Astrocyte (in vitro differentiated cells and primary cell): ENCODE measurements around the gene LRRC3. TPM values are rescaled to one million over a fixed set of nuclear protein-coding genes. Genes with fewer than 3 reads are reported as not detected.

Source experiments
- DNase-seq: peaks from one replicate; pipeline ENCODE4 v3.0.0-alpha.2; 2010; ENCODE audit warnings: low read depth
- FAIRE-seq: peaks from 2 replicates; lab custom pipeline; 2011; peaks lifted over from hg19 to GRCh38; lab: Jason Lieb, UNC
- H2AFZ ChIP-seq: 2 replicates; pipeline ENCODE4 v1.6.0; 2012; ENCODE audit warnings: low read depth, low read length, inconsistent platforms
- H3K27ac ChIP-seq: 2 replicates; pipeline ENCODE4 v1.5.1; 2011; ENCODE audit warnings: low read depth, low read length, inconsistent platforms
- H3K27me3 ChIP-seq: 2 replicates; pipeline ENCODE4 v1.6.0; 2011; ENCODE audit warnings: low read length, inconsistent platforms; ENCODE audit not compliant: insufficient read depth
- H3K36me3 ChIP-seq: 2 replicates; pipeline ENCODE4 v1.5.1; 2011; ENCODE audit warnings: low read length, inconsistent platforms; ENCODE audit not compliant: insufficient read depth
- H3K4me1 ChIP-seq: 2 replicates; pipeline ENCODE4 v1.5.1; 2011; ENCODE audit warnings: low read length, inconsistent platforms; ENCODE audit not compliant: insufficient read depth
- H3K4me2 ChIP-seq: 2 replicates; pipeline ENCODE4 v1.6.0; 2012; ENCODE audit warnings: low read length, inconsistent platforms
- H3K4me3 ChIP-seq: 2 replicates; pipeline ENCODE4 v1.5.1; 2011; ENCODE audit warnings: low read depth, mild to moderate bottlenecking, low read length, inconsistent platforms; ENCODE audit not compliant: insufficient read depth
- H3K79me2 ChIP-seq: 2 replicates; pipeline ENCODE4 v1.6.0; 2012; ENCODE audit warnings: mild to moderate bottlenecking, low read length, inconsistent platforms; ENCODE audit not compliant: insufficient read depth
- H3K9ac ChIP-seq: 2 replicates; pipeline ENCODE4 v1.6.0; 2012; ENCODE audit warnings: mild to moderate bottlenecking, low read length, inconsistent platforms
- H3K9me3 ChIP-seq: 2 replicates; pipeline ENCODE4 v1.5.1; 2012; ENCODE audit warnings: low read depth, mild to moderate bottlenecking, low read length, inconsistent platforms; ENCODE audit not compliant: insufficient read depth
- H4K20me1 ChIP-seq: 2 replicates; pipeline ENCODE4 v1.6.0; 2012; ENCODE audit warnings: low read length, inconsistent platforms; ENCODE audit not compliant: insufficient read depth
- H3K27ac Mint-ChIP-seq: one replicate; pipeline ENCODE4 v1.8.0; 2021; ENCODE audit warnings: mild to moderate bottlenecking, mixed read lengths; ENCODE audit not compliant: unreplicated experiment
- H3K27me3 Mint-ChIP-seq: one replicate; pipeline ENCODE4 v1.8.0; 2021; ENCODE audit warnings: low read depth, mixed read lengths; ENCODE audit not compliant: unreplicated experiment
- H3K36me3 Mint-ChIP-seq: one replicate; pipeline ENCODE4 v1.8.0; 2021; ENCODE audit warnings: low read depth, mixed read lengths; ENCODE audit not compliant: unreplicated experiment
- H3K4me1 Mint-ChIP-seq: one replicate; pipeline ENCODE4 v1.8.0; 2021; ENCODE audit warnings: low read depth, mixed read lengths; ENCODE audit not compliant: unreplicated experiment
- H3K4me3 Mint-ChIP-seq: one replicate; pipeline ENCODE4 v1.8.0; 2021; ENCODE audit warnings: mild to moderate bottlenecking, moderate library complexity, mixed read lengths; ENCODE audit not compliant: unreplicated experiment
- H3K9me3 Mint-ChIP-seq: one replicate; pipeline ENCODE4 v1.8.0; 2021; ENCODE audit warnings: mild to moderate bottlenecking, mixed read lengths; ENCODE audit not compliant: unreplicated experiment
- EZH2 ChIP-seq: IDR thresholded peaks from 2 replicates; pipeline ENCODE4 v1.6.1; 2012; ENCODE audit warnings: mild to moderate bottlenecking, low read length, inconsistent platforms; ENCODE audit not compliant: insufficient read depth
- total RNA-seq: library from RNA; stranded (reverse); gene quantifications from 2 replicates; pipeline ENCODE4 v1.2.1, GENCODE V29; 2021
- TF ChIP-seq, protein P1 (sequence below): IDR thresholded peaks from 2 replicates; pipeline ENCODE4 v1.5.1; 2011; ENCODE audit warnings: low read depth, mild to moderate bottlenecking, inconsistent platforms, low read length, moderate library complexity; ENCODE audit not compliant: insufficient read depth

Gene LRRC3
- total RNA-seq, 1 donor from 2014 or later, result 5.2 TPM

DNA sequence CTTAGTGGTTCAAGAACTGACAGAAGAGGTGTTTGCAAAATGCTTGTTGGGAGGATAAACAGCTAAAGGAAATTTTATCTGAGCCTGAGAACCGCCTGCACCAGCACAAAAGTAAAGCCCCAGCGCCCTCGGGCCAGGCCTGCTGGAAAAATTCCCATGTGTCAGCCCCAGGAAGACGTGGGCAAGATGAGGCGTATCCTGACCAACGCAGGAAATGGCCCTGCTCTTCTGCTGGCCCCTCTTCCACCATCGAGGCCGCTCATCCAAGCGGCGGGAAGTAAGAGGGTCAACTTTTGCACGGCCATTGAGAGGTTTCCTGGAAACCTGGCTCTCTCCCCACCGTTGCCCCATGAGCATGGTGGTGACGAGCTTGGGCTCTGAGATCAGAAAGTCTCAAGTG is 39.6 kb downstream of the LRRC3 start:
- H3K9ac ChIP-seq, result no peak overlapping the region
- no peak overlapping the region for H3K4me2 ChIP-seq
- H3K4me3 Mint-ChIP-seq, result no peak overlapping the region
- H3K36me3 Mint-ChIP-seq, result peaks cover 7% of the 10 kb centered on the region
- H3K27me3 Mint-ChIP-seq, result peaks cover 22% of the 10 kb centered on the region
- peaks cover 5% of the 10 kb centered on the region for H3K27me3 ChIP-seq
- H3K9me3 ChIP-seq, result peaks cover 15% of the 10 kb centered on the region
- H3K4me1 ChIP-seq, result no peaks in the 10 kb centered on the region
- no peak overlapping the region for H2AFZ ChIP-seq
- H3K36me3 ChIP-seq, result no peaks in the 10 kb centered on the region
- no peak overlapping the region for H3K4me3 ChIP-seq
- no peak for DNase-seq
- H3K79me2 ChIP-seq, result no peaks in the 10 kb centered on the region
- no peaks in the 10 kb centered on the region for H4K20me1 ChIP-seq
- no peak for FAIRE-seq
- H3K27ac Mint-ChIP-seq, result no peak overlapping the region
- TF ChIP-seq, protein P1, sequence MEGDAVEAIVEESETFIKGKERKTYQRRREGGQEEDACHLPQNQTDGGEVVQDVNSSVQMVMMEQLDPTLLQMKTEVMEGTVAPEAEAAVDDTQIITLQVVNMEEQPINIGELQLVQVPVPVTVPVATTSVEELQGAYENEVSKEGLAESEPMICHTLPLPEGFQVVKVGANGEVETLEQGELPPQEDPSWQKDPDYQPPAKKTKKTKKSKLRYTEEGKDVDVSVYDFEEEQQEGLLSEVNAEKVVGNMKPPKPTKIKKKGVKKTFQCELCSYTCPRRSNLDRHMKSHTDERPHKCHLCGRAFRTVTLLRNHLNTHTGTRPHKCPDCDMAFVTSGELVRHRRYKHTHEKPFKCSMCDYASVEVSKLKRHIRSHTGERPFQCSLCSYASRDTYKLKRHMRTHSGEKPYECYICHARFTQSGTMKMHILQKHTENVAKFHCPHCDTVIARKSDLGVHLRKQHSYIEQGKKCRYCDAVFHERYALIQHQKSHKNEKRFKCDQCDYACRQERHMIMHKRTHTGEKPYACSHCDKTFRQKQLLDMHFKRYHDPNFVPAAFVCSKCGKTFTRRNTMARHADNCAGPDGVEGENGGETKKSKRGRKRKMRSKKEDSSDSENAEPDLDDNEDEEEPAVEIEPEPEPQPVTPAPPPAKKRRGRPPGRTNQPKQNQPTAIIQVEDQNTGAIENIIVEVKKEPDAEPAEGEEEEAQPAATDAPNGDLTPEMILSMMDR, result no peak
- TF ChIP-seq EZH2, result no peak
- H3K4me1 Mint-ChIP-seq, result no peaks in the 10 kb centered on the region
- peaks cover 31% of the 10 kb centered on the region for H3K9me3 Mint-ChIP-seq
- H3K27ac ChIP-seq, result no peak overlapping the region

DNA sequence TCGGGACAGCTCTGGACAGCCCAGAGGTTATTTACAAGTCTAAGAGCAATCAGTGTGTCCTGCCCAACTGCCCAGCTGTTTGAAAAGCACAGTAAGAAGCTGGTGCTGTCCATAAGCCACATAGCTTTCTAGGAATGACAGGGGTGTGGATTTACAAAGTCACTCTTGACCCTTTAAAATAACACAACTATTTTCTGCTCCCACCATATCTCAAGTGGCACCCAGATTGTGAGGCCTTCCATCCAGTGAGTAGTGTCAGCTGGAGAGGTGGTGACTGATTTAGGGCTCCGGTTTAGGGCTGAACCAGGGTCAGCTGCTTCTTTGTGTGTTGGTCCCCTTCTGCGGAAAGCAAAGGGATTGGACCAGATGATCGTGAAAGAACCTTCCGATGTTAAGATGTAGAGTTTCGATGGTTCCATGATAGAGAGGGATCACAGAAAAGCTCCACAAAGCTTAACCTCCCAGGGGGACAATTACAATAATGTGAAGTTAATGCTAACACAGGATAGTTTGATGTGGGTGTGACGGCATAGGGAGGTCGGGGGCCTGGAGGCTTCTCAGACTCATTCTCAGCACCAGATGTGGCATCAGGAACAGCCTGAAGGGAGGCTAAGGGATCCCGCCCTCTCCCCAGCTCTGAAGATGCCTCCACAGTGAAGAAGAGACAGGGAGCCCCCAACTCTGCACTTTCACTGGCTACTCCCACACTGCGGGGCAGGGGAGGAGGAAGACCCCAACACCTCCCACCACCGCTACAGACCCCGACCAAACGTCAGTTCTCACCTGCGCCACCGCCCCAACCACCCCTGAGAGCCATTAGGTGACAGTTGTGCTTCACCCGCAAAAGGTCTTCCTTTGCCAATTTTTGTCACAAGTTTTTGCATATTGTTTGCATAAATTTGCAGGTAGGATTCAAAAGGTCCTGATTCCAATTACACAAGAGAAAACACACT is 40.6 kb downstream of the LRRC3 start:
- Histone ChIP-seq H3K79me2 (no peaks in the 10 kb centered on the region), H3K4me3 (no peak overlapping the region), H3K27ac (no peak overlapping the region), H3K9me3 (peaks cover 15% of the 10 kb centered on the region), H4K20me1 (no peaks in the 10 kb centered on the region), H3K36me3 (no peaks in the 10 kb centered on the region), H3K9ac (no peak overlapping the region), H3K4me2 (no peak overlapping the region), H2AFZ (no peak overlapping the region), H3K4me1 (no peaks in the 10 kb centered on the region), H3K27me3 (peaks cover 5% of the 10 kb centered on the region)
- Mint-ChIP-seq H3K27ac (no peak overlapping the region), H3K9me3 (peaks cover 29% of the 10 kb centered on the region), H3K4me1 (no peaks in the 10 kb centered on the region), H3K27me3 (peaks cover 22% of the 10 kb centered on the region), H3K4me3 (no peak overlapping the region), H3K36me3 (peaks cover 7% of the 10 kb centered on the region)
- FAIRE-seq, result no peak
- no peak for DNase-seq
- TF ChIP-seq EZH2, result no peak
- TF ChIP-seq, protein P1, result no peak
